K562 (cell line): ENCODE measurements around the gene HMGCL. TPM values are rescaled to one million over a fixed set of nuclear protein-coding genes. Genes with fewer than 3 reads are reported as not detected.

Experiments
- BRD4 ChIP-seq: fragments of 200-600 bp; sonication (generic); IDR thresholded peaks from 2 replicates; pipeline ENCODE4 v1.6.1; 2017; ENCODE audit warnings: inconsistent platforms
- HBP1 ChIP-seq: fragments of 450-650 bp; formaldehyde crosslinking; IDR thresholded peaks from 2 replicates; pipeline ENCODE4 v1.4.0; 2022; ENCODE audit warnings: missing genetic modification characterization
- HIVEP1 ChIP-seq: fragments of 250-450 bp; sonication (Bioruptor Pico); IDR thresholded peaks from 2 replicates; pipeline ENCODE4 v1.4.0; 2020; ENCODE audit warnings: mild to moderate bottlenecking
- MIER1 ChIP-seq: fragments of 450-650 bp; IDR thresholded peaks from 2 replicates; pipeline ENCODE4 v1.6.1; 2016; ENCODE audit warnings: antibody characterized with exemption, mild to moderate bottlenecking, low read depth
- NFRKB ChIP-seq: fragments of 450-650 bp; IDR thresholded peaks from 2 replicates; pipeline ENCODE4 v1.6.1; 2016; ENCODE audit warnings: low read depth
- POLR2H ChIP-seq: IDR thresholded peaks from 2 replicates; pipeline ENCODE4 v1.6.1; 2016; ENCODE audit warnings: missing genetic modification characterization, low read depth, mild to moderate bottlenecking, control low read depth, missing compliant biosample characterization, moderate library complexity
- SIN3B ChIP-seq: fragments of 450-650 bp; IDR thresholded peaks from 2 replicates; pipeline ENCODE4 v1.6.1; 2017; ENCODE audit warnings: low read depth, mild to moderate bottlenecking, moderate library complexity
- TCF15 ChIP-seq: fragments of 250-450 bp; sonication (Bioruptor Pico); IDR thresholded peaks from 2 replicates; pipeline ENCODE4 v1.8.0; 2022; ENCODE audit warnings: moderate library complexity, mild to moderate bottlenecking, inconsistent platforms
- ZBTB12 ChIP-seq: fragments of 250-450 bp; sonication (Bioruptor Pico); IDR thresholded peaks from 2 replicates; pipeline ENCODE4 v1.4.0; 2020
- ZC3H11A ChIP-seq: IDR thresholded peaks from 2 replicates; pipeline ENCODE4 v1.6.1; 2012; ENCODE audit warnings: low read depth, low read length, improper control_type of control experiment
- polyA plus RNA-seq, 8 experiments: library from polyadenylated mRNA; depleted of rRNA in 4 of 8; stranded (reverse) in 5 of 8; unstranded in 3 of 8; fragments of >200 nt; fragmentation: Nextera tagmentation in 2 of 8; fragmentation: Illumina TruSeq in 1 of 8; extraction: Ambion mirVana in 2 of 8; extraction: Trizol in 1 of 8; gene quantifications; 2 replicates each; pipeline versions ENCODE4 v1.2.1 to v1.2.3, GENCODE V29; 2011 to 2014; ENCODE audit warnings: inconsistent platforms in 1 of 8, missing spikeins in 1 of 8
- total RNA-seq, 7 experiments: library from RNA; depleted of rRNA in 6 of 7; stranded (reverse); fragments of >200 nt in 6 of 7; fragmentation: Illumina TruSeq in 2 of 7; extraction: Trizol in 2 of 7; gene quantifications; 2 replicates each; pipeline versions ENCODE4 v1.2.1 to v1.2.3, GENCODE V29; 2011 to 2021; ENCODE audit warnings: low replicate concordance in 1 of 7

Gene HMGCL
- total and polyA plus RNA-seq, 9 of the 15 experiments (the other 6 are each of a cell fraction or from before 2014, with no cell fraction given), result 18.0 to 82.2 (median 24.2) TPM

- TF ChIP-seq HBP1 (CRISPR knock-in tag) (no peak), MIER1 (no peak), NFRKB (no peak; the same call in 1 of the 2 replicates), TCF15 (CRISPR knock-in tag) (no peak), BRD4 (no peak; the same call in 1 of the 2 replicates), ZBTB12 (no peak), ZC3H11A (no peak), HIVEP1 (CRISPR knock-in tag) (no peak), SIN3B (no peak), POLR2H (tag) (no peak)
- TF ChIP-seq, all 486 proteins: peak for 101
Observed at GRCh38 chr1:23799570-23800399, 25.4 kb downstream of the HMGCL start (continued).
